IPS-NIHi7 (cell line): ENCODE results near the gene ARMH3.

Experiments
- DNase-seq: peaks from one replicate; pipeline ENCODE4 v3.0.0; 2012; ENCODE audit warnings: mixed read lengths; ENCODE audit errors: extremely low spot score

Gene ARMH3

DNA sequence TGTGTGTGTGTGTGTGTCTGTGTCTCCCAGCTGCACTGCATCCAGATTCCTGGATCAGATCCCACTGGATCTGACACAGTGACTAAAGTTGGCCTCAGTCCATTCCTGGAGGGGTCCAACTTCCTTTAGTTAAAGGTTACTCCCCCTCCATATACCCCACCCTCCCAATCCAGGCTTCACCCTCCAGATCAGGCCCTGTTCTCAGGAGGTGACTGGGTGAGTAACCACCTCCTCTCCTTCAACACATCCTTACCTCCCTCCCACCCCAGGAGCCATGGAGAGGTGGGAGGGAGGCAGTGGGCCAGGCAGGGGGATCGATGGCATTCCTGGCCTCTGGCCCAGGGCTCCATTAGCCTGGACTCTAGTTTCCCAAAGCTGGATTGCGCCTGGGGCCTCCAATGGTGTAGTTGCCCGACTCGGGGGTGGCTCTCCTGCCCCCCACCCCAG is 223.6 kb downstream of the ARMH3 start:
- DNase-seq, result no peak

DNA sequence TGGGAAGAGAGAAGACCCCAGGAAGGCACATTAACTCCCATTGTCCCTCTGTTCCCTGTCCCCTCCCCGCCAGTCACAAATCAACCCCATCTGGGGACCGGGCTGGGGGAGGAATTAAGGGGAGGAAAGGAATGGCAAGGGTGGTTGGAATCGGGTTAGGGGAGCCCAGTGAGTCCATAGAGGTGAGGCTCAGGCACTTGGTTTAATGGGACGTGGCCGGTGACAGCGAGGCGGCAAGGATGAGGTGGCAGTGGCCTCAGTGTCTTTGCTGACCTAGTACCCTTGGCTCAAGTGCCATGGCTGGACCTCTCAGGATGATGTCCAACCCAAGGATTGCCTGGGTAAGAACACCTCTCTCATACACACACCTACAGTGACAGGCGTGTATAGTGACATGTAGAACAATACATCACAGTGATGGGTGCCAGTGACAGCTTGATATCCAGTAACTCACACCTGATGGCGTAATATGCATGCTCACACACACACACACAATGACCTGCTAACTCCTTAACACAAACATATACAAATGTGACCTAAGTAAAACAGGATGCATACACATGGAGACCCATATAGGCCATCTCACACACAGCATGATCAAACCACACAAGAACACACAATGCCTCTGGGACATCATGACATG is 224.7 kb downstream of the ARMH3 start:
- no peak for DNase-seq

DNA sequence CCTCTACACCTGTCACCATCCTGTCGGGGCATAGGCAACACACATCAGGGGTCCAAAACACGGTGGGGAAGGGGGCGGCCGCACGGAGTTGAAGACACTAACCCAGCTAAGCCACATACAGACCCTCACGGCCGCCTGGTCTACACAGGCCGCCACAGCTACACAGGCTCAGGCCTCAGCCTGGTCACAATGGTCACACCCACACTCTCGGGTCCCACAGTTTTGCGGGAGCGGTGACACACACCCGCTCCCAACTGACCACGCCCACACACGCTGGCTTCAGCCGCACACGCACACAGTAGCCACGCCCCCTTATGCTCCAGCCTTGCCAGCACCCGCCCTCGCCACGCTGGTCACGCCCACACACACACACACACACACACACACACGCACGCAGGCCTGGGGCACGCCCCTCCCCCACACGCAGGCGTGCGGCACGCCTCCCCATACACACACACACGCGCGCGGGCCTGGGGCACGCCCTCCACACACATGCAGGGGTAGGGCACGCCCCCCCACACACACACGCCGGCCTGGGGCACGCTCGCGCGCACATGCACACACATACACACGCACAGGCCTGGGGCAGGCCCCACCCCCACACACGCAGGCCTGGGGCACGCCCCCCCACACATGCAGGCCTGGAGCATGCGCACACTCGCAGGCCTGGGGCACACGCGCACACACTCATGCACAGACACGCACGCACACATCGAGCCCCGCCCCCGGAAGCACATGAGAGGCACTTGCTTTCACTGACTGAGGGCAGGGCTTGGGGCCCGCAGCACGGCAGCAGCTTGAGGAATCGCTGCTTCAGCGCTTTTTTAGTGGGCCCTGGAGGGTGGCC is 225.4 kb downstream of the ARMH3 start:
- peak; percentile 83 for DNase-seq

DNA sequence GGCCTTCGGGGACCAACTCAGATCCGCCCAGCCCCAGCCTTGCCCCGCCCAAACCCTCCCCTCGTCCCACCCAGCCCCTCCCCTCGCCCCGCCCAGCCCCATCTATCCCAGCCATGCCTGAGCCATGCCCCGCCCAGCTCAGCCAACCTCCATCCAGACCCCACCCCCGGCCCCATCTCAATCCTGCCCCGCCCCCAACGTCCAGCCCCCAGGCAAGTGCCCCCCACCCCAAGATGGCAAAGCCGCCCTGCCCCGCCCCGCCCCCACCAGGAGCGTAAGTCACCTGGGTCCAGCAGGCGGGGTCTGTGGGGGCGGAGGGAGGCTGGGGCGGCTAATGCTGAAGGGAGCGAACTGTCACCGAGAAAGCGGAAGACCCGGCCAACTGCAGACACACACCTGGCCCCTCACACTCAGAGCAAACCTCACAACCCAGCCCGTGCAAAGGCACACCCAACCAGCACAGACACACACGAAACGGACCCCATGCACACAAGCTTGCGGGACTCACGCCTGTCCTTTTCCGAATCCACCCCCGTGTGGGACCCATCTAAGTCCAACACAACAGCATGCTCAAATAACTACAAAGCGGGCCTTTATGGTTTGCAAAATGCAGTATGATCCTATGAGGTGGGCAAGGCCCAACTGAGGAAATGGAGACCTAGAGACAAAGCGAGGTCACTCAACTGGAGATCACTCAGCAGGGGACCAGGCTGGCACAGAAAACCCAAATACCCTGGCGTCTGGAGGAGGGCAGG is 226.2 kb downstream of the ARMH3 start:
- peak; percentile 96 for DNase-seq

DNA sequence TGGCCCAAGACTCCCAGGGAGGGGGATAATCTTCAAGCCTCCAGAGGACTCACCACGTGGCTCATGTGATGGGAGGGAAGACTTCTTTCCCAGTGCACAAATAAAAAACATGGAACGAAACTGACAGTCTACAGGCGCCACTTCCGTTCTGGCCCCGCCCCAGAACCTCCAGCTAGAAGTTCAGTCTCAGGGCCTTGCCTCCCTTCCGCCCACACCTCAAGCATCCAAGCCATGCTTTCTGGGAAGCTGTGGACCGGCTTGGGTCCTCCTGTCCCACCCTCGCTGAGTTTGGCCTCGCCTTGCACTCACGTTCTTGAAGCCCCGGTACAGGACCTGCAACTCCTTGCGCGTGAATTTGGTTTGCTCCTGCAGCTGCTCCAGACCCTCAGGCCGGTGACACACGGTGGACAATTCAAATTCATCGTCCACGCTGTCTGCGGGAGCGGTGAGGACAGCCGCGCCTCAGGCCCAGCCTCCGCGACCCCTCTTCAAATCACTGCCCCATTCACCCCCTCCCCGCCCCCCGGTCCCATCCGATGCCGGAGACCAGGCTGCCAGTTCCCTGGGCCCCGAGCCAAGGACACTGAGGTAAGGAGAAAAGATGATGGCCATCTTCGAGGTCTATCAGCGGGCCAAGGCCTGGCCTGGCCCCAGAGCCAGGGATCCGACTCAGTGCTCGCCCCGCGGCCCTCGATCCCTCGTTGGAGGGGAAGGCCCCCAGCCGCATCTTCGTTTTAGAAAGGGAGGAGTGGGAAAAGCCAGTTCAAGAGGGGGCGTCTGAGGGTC is 227.0 kb downstream of the ARMH3 start:
- DNase-seq, result no peak

DNA sequence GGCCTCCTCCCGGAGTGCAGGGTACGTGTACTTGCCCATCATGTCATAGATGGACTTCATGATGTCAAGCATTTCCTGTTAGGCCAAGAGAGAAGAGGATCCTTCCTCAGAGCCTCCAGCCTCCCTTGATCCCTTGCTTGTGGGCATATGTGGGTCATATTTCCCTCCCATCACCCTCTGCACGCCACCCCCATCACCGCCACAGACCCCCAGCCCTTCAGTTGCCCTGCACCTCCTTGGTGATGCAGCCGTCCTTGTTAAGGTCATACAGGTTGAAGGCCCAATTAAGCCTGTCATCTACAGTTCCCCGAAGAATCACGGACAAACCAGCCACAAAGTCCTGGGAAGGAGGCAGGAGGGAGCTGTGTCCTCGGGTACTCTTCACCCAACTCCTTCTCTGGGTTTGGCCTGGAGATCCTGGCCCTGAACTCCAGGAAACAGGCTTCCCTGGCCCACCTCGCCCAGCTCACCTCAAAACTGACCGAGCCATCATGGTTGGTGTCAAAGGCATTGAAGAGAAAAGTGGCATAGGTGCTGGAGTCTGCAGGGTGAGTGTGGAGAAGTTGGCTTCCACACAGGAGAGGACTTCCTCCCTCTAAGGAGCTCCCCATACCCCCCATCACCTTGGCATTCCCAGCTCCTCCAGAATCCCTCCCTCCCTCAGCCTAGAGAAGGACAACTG is 227.9 kb downstream of the ARMH3 start:
- no peak for DNase-seq

DNA sequence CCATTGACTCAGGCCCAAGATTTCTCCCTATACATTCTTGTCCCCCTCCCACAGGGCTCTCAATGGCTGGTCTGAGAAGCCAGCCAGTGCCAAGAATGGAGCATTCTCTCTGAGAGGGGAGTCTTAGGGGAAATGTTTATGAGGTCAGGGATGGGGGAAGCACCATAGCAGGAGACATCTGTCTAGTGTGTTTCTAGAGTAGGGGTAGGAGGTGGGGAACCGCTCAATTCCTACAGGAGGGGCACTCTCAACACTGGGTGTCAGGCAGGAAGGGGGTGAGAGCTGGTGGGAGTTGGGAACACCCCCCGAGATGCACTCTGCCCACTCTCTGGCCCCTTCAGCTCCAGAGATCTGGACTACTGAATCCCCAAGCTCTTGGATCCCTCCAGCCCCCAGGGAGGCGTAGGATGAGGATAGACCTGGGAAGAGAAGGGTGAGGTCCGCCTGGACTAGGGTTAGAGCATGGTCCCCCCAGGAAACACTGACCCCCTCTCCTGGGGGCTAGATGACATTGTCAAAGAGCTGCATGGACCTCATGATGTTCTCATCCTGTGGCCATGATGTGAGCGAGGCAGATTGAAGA is 229.0 kb downstream of the ARMH3 start:
- no peak for DNase-seq

DNA sequence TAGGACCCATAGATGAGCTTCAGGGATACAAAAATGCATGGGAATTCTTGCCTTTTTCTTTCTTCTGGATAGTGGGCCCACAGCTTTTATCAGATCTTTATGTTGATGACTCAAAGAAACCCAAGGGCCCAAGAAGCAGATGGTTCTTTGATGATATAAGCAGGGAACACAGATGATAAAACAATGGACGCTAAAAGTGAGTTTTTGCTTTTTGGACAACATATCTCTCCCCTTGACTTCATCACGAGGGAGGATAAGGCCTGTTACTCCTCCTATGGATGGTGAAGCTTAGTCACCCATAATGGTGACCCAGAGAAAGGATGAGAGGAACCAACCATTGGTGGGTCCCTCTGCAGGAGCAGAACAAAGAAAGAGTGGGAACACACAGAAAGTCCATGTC is 231.2 kb downstream of the ARMH3 start:
- DNase-seq, result no peak

DNA sequence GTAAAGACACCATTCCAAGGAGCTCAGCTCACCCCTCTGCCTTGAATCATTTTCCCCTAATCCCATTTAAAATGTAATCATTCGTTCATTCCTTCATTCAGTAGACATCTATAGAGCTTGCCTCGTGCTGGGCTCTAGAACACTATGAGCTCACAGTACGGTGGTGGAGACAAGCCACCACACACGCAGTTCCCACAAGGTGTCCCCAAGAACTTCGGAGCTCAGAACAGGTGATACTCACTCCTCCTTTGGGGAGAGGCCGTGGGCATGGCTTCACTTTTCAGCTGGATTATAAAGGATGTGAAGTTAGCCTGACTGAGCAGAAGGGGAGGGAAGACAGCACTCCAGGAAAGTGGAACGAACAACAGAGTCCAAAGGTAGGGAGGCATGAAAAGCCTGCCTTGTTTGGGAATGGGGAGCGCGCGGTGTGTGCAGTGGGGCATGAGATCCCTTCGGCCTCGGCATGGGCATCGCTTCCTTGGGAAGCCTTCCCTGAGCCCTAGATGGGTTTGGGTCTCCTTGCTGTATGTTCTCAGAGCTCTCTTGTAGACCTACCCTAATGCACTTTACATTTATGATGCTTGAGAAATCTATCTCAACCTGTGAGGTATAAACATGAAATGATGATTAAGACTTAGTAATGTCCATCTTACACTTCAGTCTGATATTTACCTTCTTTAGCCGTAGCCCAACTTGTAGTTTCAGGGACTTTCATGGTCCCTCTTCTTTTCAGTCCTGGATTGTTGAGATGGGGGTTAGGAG is 236.9 kb downstream of the ARMH3 start:
- DNase-seq, result peak; percentile 30

DNA sequence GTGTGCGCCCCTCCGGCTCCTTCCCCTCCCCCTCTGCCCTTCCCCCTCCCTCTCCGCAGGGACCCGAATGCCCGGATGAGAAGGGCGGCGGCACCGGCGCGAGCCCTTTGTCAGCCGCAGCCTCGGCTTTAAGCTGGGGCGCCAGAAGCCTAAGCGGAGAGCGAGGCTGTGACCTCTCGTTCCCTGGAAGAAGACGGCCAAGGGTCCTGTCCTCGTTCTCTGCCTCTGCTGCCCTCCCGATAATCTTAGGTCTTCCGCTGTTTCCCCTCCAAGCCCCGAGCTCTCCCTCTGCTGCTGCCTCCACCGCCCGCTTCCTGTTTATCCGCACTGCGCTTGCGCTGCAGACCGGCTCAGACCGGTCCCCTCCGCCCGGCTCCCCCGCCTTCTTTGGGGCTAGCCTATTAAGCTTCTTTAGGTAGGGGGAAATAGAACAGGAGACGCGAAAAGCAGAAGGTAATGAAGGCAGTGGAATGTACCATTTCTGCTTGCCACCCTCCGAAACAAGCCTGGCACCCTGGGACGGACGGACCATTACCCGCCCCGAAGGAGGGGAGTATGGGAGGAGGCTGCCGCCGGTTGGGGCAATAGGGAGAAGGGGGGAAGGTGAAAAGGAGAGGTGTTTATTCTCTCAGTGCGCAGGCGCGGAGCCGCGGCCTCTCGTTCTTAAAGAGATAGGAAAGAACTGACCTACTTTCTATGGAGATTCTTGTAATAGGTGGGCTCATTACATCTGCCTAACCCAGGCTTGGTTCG is 237.7 kb downstream of the ARMH3 start, which contains the start of gene OGA:
TSS of gene OGA (minus strand) at position 326 of the 753 bp plus-strand sequence. CDS start 422 bp downstream, outside the sequence.
- peak; percentile 96 for DNase-seq

DNA sequence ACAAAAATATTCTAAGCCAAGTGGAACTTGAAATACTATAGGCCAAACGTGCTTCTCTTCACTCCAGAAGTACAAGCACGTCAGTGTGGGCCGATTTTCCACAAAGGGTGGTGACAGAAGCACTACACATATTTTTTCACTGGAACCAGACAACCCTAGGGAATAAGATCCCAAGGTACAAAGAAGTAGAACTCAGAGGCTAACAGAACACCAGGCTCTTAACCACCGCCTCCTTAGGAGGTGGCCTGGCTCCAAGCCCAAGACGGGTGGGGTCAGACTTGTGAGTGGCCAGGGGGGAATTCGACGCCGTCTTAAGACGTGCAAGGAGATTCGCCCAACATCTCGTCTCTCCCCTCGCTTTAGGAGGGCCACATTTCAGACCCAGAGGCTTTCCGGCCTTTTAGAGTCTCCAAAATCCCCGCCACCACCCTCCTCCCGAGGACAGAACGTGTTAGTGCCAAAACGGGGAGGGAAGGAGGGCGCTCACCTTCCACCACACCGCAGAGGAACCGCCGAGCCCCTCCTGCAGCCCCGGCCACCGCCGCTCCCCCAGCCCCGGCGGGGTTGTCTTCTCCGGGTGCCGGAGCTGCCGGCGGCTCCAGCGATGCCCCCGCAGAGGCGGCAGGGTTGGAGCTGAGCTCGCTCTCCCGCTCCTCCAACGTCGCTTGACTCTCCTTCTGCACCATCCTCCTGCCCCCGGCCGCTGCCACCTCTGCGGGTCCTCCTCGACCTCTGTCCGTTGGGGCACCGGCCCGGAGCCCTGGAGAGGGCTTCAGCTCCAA is 238.4 kb downstream of the ARMH3 start:
- DNase-seq, result peak; percentile 35

DNA sequence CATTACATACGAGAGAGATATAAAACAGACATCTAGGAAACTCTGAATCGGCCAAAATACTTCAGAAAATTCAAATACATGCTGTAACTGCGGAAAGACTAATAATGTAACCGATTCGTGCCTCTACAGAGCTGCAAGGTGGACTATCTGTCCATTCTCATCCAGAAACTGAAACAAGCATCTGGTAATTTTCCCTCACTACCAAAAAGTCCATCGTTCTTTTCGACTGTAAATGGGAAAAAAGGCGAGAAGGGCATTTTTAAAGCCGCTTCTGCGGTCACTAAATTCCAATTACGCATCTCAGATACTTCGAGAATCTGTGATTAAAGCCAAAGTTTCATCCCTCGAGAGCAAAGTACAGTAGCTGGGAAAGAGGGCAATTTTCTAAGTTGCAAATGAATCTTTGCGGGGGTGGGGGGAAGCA is 239.0 kb downstream of the ARMH3 start:
- no peak for DNase-seq

DNA sequence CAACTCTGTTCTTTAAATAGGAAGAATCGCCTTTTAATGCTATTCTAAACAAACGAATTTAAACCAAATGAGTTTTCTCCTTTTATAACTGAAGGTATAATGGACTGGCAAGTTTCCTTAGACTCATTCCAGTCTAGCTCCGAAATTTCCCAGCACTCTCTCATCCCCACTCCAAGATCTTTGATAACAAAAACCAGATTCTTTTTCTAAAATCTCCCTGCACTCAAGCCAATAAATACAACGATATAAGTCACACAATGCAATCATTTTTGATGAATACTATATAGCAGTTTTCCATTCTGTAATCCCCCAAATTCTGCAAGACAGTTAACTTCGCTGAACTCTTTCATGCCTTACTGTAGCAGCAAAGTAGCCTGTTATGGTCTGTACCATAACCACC is 239.6 kb downstream of the ARMH3 start:
- DNase-seq, result no peak

DNA sequence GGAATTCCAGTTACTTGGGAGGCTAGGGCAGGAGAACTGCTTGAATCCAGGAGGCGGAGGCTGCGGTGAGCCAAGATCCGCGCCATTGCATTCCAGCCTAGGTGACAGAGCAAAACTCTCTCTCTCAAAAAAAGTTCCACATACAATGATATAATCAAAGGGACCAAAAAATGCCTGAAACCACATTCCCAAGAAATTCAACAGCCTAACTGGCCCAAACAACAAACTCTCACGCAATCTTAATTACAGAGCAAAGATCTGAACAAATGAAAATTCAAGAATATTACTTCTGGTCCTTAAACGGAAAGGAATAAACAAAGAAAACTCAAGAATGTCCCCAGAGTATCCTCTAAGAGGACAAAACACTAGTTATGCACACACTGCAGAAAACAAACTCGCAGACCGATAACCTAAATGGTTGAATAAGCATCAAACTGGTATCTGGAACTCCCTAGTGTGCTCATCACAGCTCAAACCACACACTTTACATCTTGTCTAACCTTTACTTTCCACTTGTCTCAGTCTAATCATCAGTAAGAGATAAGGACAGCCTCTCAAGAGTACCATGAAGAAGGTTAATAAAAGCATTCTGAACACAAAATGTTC is 241.4 kb downstream of the ARMH3 start:
- DNase-seq, result no peak

DNA sequence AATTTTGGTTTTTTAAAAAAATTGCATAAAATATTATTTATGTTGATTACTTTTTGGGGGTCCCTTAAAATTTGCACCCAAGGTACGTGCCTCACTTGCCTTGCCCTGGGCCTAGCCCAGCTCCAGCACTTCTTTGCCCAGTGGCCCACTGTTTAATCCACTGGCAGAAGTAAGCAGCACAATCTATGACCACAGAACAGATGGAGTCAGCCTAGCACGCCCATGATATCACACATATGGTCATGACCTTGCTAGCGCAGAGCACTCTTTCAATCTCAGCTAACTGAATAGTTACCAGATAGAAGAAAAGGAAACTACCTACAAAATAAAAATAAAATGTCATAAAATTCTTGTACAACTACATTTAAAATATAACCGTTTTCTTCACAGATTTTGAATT is 243.4 kb downstream of the ARMH3 start:
- no peak for DNase-seq

DNA sequence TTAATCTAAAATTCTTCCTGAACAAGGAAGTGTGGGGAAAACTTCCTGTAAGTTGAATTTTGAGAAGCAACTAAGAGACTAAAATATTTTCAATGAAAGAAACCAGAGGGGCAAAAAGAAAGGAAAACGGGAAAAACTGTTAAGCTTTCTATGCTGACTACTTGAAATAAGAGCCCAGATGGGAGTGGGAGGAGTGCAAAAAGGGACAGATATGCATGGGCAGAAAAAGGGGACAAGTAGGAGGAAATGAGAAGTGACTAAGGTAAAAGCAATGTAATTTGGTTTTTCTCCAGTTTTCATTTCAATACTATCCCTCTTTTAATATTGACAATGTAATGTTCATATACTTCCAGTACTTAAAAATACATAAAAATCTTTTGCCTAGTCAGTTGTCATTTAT is 248.8 kb downstream of the ARMH3 start:
- DNase-seq, result no peak

DNA sequence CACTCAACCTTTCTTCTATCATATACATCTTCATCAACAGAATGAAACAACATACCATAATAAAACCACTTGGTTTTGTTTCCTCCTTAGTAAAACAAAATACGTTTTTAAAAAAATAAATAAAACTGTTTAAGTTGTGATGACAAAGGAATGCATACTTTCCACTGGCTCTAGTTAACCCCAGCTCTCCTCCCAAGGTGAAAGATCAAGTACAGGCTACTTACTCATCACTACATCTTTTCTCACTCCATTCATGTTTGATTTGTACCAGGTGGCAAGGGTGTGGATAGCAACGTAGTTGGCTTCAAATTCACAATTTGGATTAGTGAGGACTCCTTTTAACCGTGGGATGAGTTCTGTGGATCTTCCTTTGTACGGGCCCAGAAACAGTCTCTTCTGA is 252.5 kb downstream of the ARMH3 start:
- no peak for DNase-seq
